ENCODE results near the gene BIRC3. TPM values are rescaled to one million over a fixed set of nuclear protein-coding genes. Genes with fewer than 3 reads are reported as not detected.
"Not testable (repeated sequence)": the region's sequence is repeated elsewhere in the genome, so short reads cannot be mapped to it uniquely, and the experiment has no call there.

BIRC3 gene
- total RNA-seq, 4 donors from 2014 or later: 1.7 to 2.5 (median 2.0) TPM

DNA sequence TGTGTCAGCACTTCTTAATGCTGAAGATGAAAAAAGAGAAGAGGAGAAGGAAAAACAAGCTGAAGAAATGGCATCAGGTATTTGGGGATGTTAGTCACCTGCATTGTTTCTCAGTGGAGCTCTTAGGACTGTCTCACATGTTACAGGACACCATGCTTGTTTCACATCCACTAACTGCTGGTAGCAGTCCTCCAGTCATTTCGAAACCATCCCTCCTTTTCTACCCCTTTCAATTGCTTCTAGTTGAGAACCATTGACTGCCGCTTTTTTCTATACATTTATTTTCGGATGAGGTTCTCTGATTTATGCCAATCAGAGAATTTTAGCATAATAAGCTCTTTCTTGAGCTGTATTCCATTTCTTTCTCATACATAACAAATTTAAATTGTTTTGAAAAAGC lies 51.2 kb downstream of the BIRC3 start:
- ATAC-seq (no peak), DNase-seq (no peak)
- intact Hi-C loops (cut with DNase I; ENCODE audit: low total_unique reads): no loop called here
- TF ChIP-seq, protein P1, sequence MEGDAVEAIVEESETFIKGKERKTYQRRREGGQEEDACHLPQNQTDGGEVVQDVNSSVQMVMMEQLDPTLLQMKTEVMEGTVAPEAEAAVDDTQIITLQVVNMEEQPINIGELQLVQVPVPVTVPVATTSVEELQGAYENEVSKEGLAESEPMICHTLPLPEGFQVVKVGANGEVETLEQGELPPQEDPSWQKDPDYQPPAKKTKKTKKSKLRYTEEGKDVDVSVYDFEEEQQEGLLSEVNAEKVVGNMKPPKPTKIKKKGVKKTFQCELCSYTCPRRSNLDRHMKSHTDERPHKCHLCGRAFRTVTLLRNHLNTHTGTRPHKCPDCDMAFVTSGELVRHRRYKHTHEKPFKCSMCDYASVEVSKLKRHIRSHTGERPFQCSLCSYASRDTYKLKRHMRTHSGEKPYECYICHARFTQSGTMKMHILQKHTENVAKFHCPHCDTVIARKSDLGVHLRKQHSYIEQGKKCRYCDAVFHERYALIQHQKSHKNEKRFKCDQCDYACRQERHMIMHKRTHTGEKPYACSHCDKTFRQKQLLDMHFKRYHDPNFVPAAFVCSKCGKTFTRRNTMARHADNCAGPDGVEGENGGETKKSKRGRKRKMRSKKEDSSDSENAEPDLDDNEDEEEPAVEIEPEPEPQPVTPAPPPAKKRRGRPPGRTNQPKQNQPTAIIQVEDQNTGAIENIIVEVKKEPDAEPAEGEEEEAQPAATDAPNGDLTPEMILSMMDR (IDR thresholded peaks at IDR 0.05 in 4 of 5, conservative IDR thresholded peaks at IDR 0.05 in 1 of 5): no peak
- TF ChIP-seq POLR2A (IDR thresholded peaks at IDR 0.05): no peak
- Histone ChIP-seq H3K27me3 (no peaks in the 10 kb centered on the region), H3K36me3 (peaks cover 0 to 52% of the 10 kb centered on the region in 2 donors), H3K4me1 (no peaks in the 10 kb centered on the region), H3K27ac (no peak overlapping the region), H3K9me3 (no peaks in the 10 kb centered on the region), H3K4me3 (no peak overlapping the region)
- in situ Hi-C loops (cut with MboI; ENCODE audit: low sequenced_read_pairs in 4 of 4): no loop called here

DNA sequence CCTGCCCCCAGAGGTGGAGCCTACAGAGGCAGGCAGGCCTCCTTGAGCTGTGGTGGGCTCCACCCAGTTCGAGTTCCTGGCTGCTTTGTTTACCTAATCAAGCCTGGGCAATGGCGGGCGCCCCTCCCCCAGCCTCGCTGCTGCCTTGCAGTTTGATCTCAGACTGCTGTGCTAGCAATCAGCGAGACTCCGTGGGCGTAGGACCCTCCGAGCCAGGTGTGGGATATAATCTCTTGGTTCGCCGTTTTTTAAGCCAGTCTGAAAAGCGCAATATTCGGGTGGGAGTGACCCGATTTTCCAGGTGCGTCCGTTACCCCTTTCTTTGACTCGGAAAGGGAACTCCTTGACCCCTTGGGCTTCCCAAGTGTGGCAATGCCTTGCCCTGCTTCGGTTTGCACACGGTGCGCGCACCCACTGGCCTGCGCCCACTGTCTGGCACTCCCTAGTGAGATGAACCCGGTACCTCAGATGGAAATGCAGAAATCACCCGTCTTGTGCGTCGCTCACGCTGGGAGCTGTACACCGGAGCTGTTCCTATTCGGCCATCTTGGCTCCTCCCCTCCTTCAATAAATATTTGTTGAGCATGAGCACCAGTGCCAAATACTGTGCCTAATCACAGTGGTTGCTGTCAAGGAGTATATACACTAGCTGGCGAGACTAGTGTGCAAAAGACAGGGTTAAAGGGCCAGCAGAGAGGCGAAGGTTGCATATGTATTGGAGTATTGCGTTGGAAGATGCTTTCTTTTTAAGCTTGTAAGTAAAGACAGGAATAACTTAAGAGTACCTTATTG lies 57.5 kb downstream of the BIRC3 start:
- H3K27ac ChIP-seq; H3K9me3 ChIP-seq; intact Hi-C loops (cut with DNase I; ENCODE audit: low total_unique reads); H3K4me3 ChIP-seq; H3K27me3 ChIP-seq; ATAC-seq; DNase-seq: not testable (repeated sequence)
- peaks cover 6 to 13% of the 10 kb centered on the region in 2 donors for H3K4me1 ChIP-seq
- peaks cover 0 to 27% of the 10 kb centered on the region in 2 donors for H3K36me3 ChIP-seq
- in situ Hi-C loops (cut with MboI; ENCODE audit: low sequenced_read_pairs in 4 of 4): loop anchor here in 1 of 4 donors (25.0 kb wide), 1 partner anchor 112 kb away; no protein-coding TSS in a partner anchor

DNA sequence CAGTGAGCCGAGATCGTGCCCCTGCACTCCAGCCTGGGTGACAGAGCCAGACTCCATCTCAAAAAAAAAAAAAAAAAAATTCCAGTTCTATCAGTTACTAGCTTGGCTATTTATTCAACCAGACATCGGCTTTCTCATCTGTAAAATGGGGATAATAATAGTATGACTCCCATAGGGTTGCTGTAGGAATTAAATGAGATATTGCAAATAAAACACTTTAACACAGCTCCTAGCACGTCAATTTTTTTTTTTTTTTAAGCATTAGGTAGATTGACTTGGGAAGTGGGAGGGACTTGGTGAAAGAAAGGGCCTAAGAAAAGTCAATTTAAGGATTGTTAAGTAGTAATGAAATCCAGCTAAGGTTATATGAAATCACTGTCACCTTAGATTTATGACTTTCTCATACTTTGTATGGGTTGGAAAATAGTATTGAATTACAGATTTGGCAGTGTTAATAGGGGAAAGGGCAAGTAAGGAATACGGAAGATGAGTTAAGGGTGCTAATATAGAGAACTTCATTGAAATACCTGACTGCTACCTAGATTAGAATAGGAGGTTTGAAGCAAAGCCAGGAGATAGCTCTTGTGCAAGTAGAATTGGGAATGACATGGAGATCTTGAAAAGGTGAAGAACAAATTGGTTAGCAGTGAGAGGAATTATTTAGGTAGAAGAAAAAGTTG lies 58.6 kb downstream of the BIRC3 start:
- Histone ChIP-seq H3K27ac (no peak overlapping the region), H3K27me3 (no peaks in the 10 kb centered on the region), H3K4me1 (peaks cover 6 to 13% of the 10 kb centered on the region in 2 donors), H3K4me3 (no peak overlapping the region), H3K36me3 (peaks cover 0 to 35% of the 10 kb centered on the region in 2 donors), H3K9me3 (no peaks in the 10 kb centered on the region)
- in situ Hi-C loops (cut with MboI; ENCODE audit: low sequenced_read_pairs in 4 of 4) (loop anchor here in 1 of 4 donors (25.0 kb wide), 1 partner anchor 111 kb away; no protein-coding TSS in a partner anchor), intact Hi-C loops (cut with DNase I; ENCODE audit: low total_unique reads) (no loop called here)
- ATAC-seq: no peak
- DNase-seq: no peak
- TF ChIP-seq, protein P1 (IDR thresholded peaks at IDR 0.05 in 4 of 5, conservative IDR thresholded peaks at IDR 0.05 in 1 of 5): no peak
- no peak for TF ChIP-seq POLR2A (IDR thresholded peaks at IDR 0.05)

GRCh38 chr11:102377891-102378290 lies 60.6 kb downstream of the BIRC3 start:
- no peak for TF ChIP-seq POLR2A (IDR thresholded peaks at IDR 0.05)
- TF ChIP-seq, protein P1 (IDR thresholded peaks at IDR 0.05 in 4 of 5, conservative IDR thresholded peaks at IDR 0.05 in 1 of 5): no peak
- Histone ChIP-seq H3K36me3 (peaks cover 0 to 42% of the 10 kb centered on the region in 2 donors), H3K9me3 (no peaks in the 10 kb centered on the region), H3K4me1 (peaks cover 6 to 13% of the 10 kb centered on the region in 2 donors), H3K4me3 (no peak overlapping the region), H3K27ac (no peak overlapping the region), H3K27me3 (no peaks in the 10 kb centered on the region)
- in situ Hi-C loops (cut with MboI; ENCODE audit: low sequenced_read_pairs in 4 of 4): loop anchor here in 1 of 4 donors (25.0 kb wide), 1 partner anchor 109 kb away; no protein-coding TSS in a partner anchor
- DNase-seq (no peak), ATAC-seq (no peak)
- intact Hi-C loops (cut with DNase I; ENCODE audit: low total_unique reads): no loop called here

- in situ Hi-C loops (cut with MboI; ENCODE audit: low sequenced_read_pairs in 4 of 4) (loop anchor here in 1 of 4 donors (25.0 kb wide), 1 partner anchor 108 kb away; no protein-coding TSS in a partner anchor), intact Hi-C loops (cut with DNase I; ENCODE audit: low total_unique reads) (no loop called here)
- ATAC-seq: no peak
- Histone ChIP-seq H3K4me3 (no peak overlapping the region), H3K4me1 (peaks cover 6 to 13% of the 10 kb centered on the region in 2 donors), H3K27me3 (no peaks in the 10 kb centered on the region), H3K9me3 (no peaks in the 10 kb centered on the region), H3K36me3 (peaks cover 0 to 42% of the 10 kb centered on the region in 2 donors), H3K27ac (no peak overlapping the region)
- TF ChIP-seq, protein P1 (IDR thresholded peaks at IDR 0.05 in 4 of 5, conservative IDR thresholded peaks at IDR 0.05 in 1 of 5): no peak
- no peak for TF ChIP-seq POLR2A (IDR thresholded peaks at IDR 0.05)
- DNase-seq: no peak
These were observed 61.5 kb downstream of the BIRC3 start for GRCh38 chr11:102378818-102379217.
